ENCODE data around the gene TBXA2R.

TBXA2R gene

DNA sequence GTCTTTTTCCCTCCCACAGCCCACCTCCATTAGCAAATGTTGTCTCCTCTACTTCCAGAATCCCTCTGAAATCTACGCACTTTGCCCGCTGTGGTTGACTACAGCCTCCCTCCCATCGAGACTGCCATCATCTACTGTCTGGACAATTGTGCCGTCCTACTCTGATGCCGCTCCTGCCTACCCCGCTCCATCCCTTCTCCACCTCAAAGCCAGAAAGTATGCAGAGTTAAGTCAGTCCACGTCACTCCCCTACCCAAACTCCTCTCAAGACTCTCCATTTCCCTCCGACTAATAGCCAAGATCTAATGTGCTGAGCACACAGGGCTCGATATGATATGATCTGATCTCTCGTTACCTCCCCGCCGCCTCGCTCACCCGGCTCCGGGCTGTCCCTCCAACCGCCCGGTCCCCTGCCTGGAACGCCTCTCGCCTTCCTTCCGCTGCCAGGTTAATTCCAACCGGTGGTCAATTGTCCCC, 19.4 kb upstream of the TBXA2R start:
- Histone ChIP-seq H3K27me3 (no peaks in the 10 kb centered on the region), H3K27ac (peak overlapping the region; percentile 89), H3K9me3 (no peaks in the 10 kb centered on the region), H3K4me3 (ENCODE audit: low read depth in 1 of 2, low read length in 1 of 2) (peak overlapping the region; percentile 83 to 99), H3K36me3 (peaks cover 27% of the 10 kb centered on the region), H3K4me1 (ENCODE audit: control insufficient read depth in 1 of 2, insufficient read depth in 1 of 2, low read depth in 1 of 2, low read length in 1 of 2) (peaks cover 14 to 25% of the 10 kb centered on the region in 2 experiments)
- TF ChIP-seq, protein P1, sequence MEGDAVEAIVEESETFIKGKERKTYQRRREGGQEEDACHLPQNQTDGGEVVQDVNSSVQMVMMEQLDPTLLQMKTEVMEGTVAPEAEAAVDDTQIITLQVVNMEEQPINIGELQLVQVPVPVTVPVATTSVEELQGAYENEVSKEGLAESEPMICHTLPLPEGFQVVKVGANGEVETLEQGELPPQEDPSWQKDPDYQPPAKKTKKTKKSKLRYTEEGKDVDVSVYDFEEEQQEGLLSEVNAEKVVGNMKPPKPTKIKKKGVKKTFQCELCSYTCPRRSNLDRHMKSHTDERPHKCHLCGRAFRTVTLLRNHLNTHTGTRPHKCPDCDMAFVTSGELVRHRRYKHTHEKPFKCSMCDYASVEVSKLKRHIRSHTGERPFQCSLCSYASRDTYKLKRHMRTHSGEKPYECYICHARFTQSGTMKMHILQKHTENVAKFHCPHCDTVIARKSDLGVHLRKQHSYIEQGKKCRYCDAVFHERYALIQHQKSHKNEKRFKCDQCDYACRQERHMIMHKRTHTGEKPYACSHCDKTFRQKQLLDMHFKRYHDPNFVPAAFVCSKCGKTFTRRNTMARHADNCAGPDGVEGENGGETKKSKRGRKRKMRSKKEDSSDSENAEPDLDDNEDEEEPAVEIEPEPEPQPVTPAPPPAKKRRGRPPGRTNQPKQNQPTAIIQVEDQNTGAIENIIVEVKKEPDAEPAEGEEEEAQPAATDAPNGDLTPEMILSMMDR (IDR thresholded peaks at IDR 0.05) = no peak

DNA sequence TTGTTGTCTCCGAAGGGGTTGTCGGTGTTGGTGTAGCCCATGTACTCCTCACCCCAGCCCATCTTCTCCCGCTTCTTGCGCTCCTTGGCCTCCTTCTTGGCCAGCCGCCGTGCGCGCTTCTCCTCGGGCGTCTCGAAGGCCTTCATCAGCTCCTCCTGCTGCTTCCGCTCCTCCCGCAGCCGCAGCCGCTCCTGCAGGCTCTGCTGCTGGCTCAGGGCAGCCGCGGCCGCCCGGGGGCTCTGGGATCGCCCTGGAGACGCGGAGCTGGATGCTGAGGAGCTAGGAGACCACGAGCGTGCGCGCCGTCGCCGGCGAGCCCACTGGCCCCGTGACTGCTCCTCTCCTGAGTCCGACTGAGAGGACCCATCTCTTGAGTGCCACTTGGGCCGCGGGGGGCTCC, 17.0 kb upstream of the TBXA2R start:
- Histone ChIP-seq H3K36me3 (peaks cover 46% of the 10 kb centered on the region), H3K4me3 (ENCODE audit: low read depth in 1 of 2, low read length in 1 of 2) (no peak overlapping the region), H3K4me1 (ENCODE audit: control insufficient read depth in 1 of 2, insufficient read depth in 1 of 2, low read depth in 1 of 2, low read length in 1 of 2) (peaks cover 14 to 25% of the 10 kb centered on the region in 2 experiments), H3K27ac (no peak overlapping the region), H3K27me3 (no peaks in the 10 kb centered on the region), H3K9me3 (no peaks in the 10 kb centered on the region)
- TF ChIP-seq, protein P1 (IDR thresholded peaks at IDR 0.05) = no peak

DNA sequence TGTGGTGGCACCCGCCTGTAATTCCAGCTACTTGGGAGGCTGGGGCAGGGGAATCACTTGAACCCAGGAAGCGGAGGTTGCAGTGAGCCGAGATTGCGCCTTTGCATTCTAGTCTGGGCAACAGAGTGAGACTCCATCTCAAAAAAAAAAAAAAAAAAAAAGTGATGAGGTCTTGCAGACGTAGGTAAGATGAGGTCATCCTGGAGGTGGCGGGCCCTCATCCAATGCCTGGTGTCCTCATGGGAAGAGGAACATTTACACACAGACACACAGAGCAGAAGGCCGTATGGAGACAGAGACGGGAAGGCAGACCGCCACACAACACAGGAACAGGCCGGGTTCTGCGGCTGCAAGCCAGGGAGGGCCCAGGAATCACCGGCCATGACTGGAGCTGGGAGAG, 15.5 kb upstream of the TBXA2R start:
- no peaks in the 10 kb centered on the region for H3K9me3 ChIP-seq
- no peaks in the 10 kb centered on the region for H3K27me3 ChIP-seq
- TF ChIP-seq, protein P1 (IDR thresholded peaks at IDR 0.05) = no peak
- no peak overlapping the region for H3K27ac ChIP-seq
- peaks cover 12 to 22% of the 10 kb centered on the region in 2 experiments for H3K4me1 ChIP-seq (ENCODE audit: control insufficient read depth in 1 of 2, insufficient read depth in 1 of 2, low read depth in 1 of 2, low read length in 1 of 2)
- H3K36me3 ChIP-seq = peaks cover 48% of the 10 kb centered on the region
- H3K4me3 ChIP-seq (ENCODE audit: low read depth in 1 of 2, low read length in 1 of 2) = no peak overlapping the region

DNA sequence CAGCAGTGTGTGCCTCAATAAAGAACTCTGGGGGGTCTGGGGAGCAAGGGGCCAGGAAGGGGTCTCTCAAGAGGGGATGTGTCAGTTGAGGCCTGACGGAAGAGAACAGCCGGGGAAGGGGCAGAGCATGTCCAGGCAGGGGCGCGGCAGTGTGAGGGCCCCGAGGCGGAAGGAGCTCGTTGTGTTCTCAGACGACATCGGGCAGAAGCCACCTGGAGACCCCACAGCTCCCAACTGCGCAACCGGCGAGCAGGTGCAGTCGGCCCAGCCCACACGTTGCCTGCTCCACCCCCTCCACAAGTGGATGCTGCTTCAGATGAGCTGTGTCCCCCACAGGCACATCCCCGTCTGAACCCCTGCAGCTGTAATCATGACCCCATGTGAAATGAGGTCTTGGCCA, 15.0 kb upstream of the TBXA2R start:
- H3K4me3 ChIP-seq (ENCODE audit: low read depth in 1 of 2, low read length in 1 of 2) = no peak overlapping the region
- no peak overlapping the region for H3K27ac ChIP-seq
- no peaks in the 10 kb centered on the region for H3K27me3 ChIP-seq
- TF ChIP-seq, protein P1 (IDR thresholded peaks at IDR 0.05) = no peak
- peaks cover 53% of the 10 kb centered on the region for H3K36me3 ChIP-seq
- H3K4me1 ChIP-seq (ENCODE audit: control insufficient read depth in 1 of 2, insufficient read depth in 1 of 2, low read depth in 1 of 2, low read length in 1 of 2) = peaks cover 11 to 17% of the 10 kb centered on the region in 2 experiments
- H3K9me3 ChIP-seq = no peaks in the 10 kb centered on the region

DNA sequence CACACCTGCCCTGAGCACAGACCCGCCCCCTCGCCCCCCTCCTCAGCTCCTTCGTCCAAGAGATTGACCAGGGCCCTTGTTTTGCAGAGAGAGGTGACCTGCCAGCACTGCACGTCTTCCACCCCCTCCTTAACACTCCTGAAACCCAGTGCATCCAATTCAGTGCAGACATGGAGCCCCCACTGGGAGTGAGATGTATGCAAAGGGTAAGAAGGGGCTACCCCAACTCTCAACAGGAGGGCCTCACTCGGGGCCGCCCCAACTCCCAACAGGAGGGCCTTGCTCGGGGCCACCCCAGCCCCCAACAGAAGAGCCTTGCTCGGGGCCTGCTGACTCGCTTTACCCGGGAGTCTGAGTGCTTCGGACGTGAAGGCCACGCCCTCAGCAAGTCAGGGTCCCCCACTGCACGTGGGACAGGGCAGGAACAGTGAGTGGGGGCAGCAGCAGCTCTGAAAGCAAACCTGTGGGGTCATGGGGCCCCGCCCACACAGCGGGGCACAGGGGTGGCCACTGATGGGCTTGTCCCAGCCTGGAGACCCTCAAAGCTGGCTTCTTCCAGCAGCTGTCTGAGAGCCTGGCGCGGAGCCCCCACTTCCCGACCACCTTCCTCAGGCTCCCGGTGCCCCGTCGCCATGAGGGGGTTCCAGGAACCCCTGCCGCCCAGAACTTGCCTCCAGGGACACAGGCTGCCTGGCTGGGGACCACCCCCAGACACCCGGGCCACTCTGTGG, 14.3 kb upstream of the TBXA2R start:
- Histone ChIP-seq H3K4me1 (ENCODE audit: control insufficient read depth in 1 of 2, insufficient read depth in 1 of 2, low read depth in 1 of 2, low read length in 1 of 2) (peaks cover 8 to 10% of the 10 kb centered on the region in 2 experiments), H3K4me3 (ENCODE audit: low read depth in 1 of 2, low read length in 1 of 2) (no peak overlapping the region), H3K27ac (no peak overlapping the region), H3K27me3 (no peaks in the 10 kb centered on the region), H3K36me3 (peaks cover 59% of the 10 kb centered on the region), H3K9me3 (no peaks in the 10 kb centered on the region)
- TF ChIP-seq, protein P1 (IDR thresholded peaks at IDR 0.05) = no peak
